IPS-18a (cell line): Measurements from ENCODE around the gene EIF2S3B.
"Not testable (repeated sequence)": the region's sequence is repeated elsewhere in the genome, so short reads cannot be mapped to it uniquely, and the experiment has no call there.

ENCODE experiments used
- H3K27ac ChIP-seq: one replicate; pipeline ENCODE4 v1.5.1; 2013; ENCODE audit warnings: low read length
- H3K27me3 ChIP-seq: one replicate; pipeline ENCODE4 v1.6.1; 2013; ENCODE audit warnings: mild to moderate bottlenecking, low read length; ENCODE audit not compliant: control insufficient read depth, insufficient read depth
- H3K36me3 ChIP-seq: one replicate; pipeline ENCODE4 v1.6.1; 2013; ENCODE audit warnings: low read depth, low read length; ENCODE audit not compliant: control insufficient read depth
- H3K4me1 ChIP-seq: one replicate; pipeline ENCODE4 v1.6.1; 2013; ENCODE audit warnings: low read depth, low read length; ENCODE audit not compliant: control insufficient read depth
- H3K4me3 ChIP-seq: one replicate; pipeline ENCODE4 v1.5.1; 2013; ENCODE audit warnings: low read length
- H3K9ac ChIP-seq: one replicate; pipeline ENCODE4 v1.6.1; 2013; ENCODE audit warnings: mild to moderate bottlenecking, low read length, moderate library complexity
- H3K9me3 ChIP-seq: one replicate; pipeline ENCODE4 v1.6.1; 2013; ENCODE audit warnings: low read depth, low read length; ENCODE audit not compliant: control insufficient read depth

EIF2S3B gene

GRCh38 chr12:10505620-10506019 lies at the start of gene EIF2S3B:
TSS of gene EIF2S3B (plus strand) at chr12:10505890. CDS start at chr12:10505903, 13 bp downstream.
- H3K4me3 ChIP-seq: no peak within 1 kb of the TSS
- no peaks in the 10 kb centered on the region for H3K27me3 ChIP-seq
- H3K9ac ChIP-seq: no peak within 1 kb of the TSS
- H3K27ac ChIP-seq: no peak within 1 kb of the TSS
- H3K4me1 ChIP-seq: no peaks in the 10 kb centered on the region
- H3K36me3 ChIP-seq: no peaks in the 10 kb centered on the region
- H3K9me3 ChIP-seq: no peaks in the 10 kb centered on the region

GRCh38 chr12:10456856-10457255 lies 48.8 kb upstream of the EIF2S3B start:
- Histone ChIP-seq H3K27ac (no peak overlapping the region), H3K36me3 (no peaks in the 10 kb centered on the region), H3K27me3 (no peaks in the 10 kb centered on the region), H3K4me1 (peaks cover 3% of the 10 kb centered on the region), H3K9ac (no peak overlapping the region), H3K4me3 (no peak overlapping the region), H3K9me3 (no peaks in the 10 kb centered on the region)

DNA sequence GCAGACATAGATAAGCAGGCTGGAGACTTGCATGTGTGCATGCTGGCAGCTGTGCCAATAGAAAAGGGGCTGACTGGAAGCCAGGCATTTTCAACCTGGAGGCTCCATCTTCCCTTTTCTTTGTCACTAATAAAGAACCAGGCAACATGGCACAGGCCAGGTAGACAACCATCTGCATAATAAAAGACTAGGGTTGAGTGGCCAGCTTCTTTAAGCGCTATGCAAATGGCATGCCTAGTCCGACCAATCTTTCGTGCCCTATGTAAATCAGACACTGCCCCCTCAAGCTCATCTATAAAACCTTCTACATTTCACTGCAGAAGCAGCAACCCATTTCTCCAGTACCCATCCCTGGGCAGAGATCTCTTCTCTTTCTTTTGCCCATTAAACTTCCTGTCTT lies 47.9 kb upstream of the EIF2S3B start:
- Histone ChIP-seq H3K4me1 (peaks cover 3% of the 10 kb centered on the region), H3K27me3 (no peaks in the 10 kb centered on the region), H3K27ac (no peak overlapping the region), H3K9ac (no peak overlapping the region), H3K9me3 (no peaks in the 10 kb centered on the region), H3K4me3 (no peak overlapping the region), H3K36me3 (no peaks in the 10 kb centered on the region)

DNA sequence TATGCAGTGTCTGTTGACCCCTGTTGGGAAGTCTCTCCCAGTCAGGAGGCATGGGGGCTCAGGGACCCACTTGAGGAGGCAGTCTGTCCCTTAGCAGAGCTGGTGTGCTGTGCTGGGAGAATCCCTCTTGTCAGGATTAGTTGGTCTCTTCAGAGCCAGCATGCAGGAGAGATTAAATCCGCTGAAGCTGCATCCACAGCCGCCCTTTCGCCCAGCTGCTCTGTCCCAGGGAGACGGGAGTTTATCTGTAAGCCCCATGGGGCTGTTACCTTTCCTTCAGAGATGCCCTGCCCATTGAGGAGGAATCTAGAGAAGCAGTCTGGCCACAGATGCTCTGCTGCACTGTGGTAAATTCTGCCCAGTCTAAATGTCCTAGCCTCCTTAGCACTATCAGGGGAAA lies 39.4 kb upstream of the EIF2S3B start:
- Histone ChIP-seq H3K4me1 (no peaks in the 10 kb centered on the region), H3K36me3 (no peaks in the 10 kb centered on the region), H3K9ac (no peak overlapping the region), H3K4me3 (no peak overlapping the region), H3K9me3 (no peaks in the 10 kb centered on the region), H3K27me3 (no peaks in the 10 kb centered on the region), H3K27ac (no peak overlapping the region)

- Histone ChIP-seq H3K27me3 (no peaks in the 10 kb centered on the region), H3K9me3 (no peaks in the 10 kb centered on the region)
Measured at GRCh38 chr12:10469701-10470100, 36.0 kb upstream of the EIF2S3B start.

DNA sequence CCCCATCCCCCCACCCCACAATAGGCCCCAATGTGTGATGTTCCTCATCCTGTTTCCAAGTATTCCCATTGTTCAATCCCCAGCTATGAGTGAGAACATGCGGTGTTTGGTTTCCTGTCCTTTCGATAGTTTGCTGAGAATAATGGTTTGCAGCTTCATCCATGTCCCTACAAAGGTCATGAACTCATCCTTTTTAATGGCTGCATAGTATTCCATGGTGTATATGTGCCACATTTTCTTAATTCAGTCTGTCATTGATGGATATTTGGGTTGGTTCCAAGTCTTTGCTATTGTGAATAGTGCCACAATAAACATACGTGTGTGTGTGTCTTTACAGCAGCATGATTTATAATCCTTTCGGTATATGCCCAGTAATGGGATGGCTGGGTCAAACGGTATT lies 32.9 kb upstream of the EIF2S3B start:
- H3K9ac ChIP-seq: not testable (repeated sequence)

More at GRCh38 chr12:10469701-10470100, 36.0 kb upstream of the EIF2S3B start:
- H3K9ac ChIP-seq: no peak overlapping the region
- H3K36me3 ChIP-seq: no peaks in the 10 kb centered on the region
- no peak overlapping the region for H3K27ac ChIP-seq
- no peak overlapping the region for H3K4me3 ChIP-seq
- H3K4me1 ChIP-seq: no peaks in the 10 kb centered on the region

GRCh38 chr12:10481901-10482300 lies 23.8 kb upstream of the EIF2S3B start:
- not testable (repeated sequence) for H3K27me3 ChIP-seq, H3K9me3 ChIP-seq, H3K9ac ChIP-seq, H3K4me1 ChIP-seq, H3K4me3 ChIP-seq, H3K27ac ChIP-seq, H3K36me3 ChIP-seq

More for the DNA sequence above, 32.9 kb upstream of the EIF2S3B start:
- H3K27ac ChIP-seq, H3K27me3 ChIP-seq, H3K4me3 ChIP-seq, H3K4me1 ChIP-seq, H3K9me3 ChIP-seq, H3K36me3 ChIP-seq: not testable (repeated sequence)

DNA sequence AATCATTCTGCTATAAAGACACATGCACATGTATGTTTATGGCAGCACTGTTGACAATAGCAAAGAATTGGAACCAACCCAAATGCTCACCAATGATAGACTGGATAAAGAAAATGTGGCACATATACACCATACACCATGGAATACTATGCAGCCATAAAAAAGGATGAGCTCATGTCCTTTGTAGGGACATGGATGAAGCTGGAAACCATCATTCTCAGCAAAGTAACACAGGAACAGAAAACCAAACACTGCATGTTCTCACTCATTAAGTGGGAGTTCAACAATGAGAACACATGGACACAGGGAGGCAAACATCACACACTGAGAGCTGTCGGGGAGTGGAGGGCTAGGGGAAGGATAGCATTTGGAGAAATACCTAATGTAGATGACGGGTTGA lies 18.4 kb upstream of the EIF2S3B start:
- not testable (repeated sequence) for H3K4me3 ChIP-seq, H3K9ac ChIP-seq, H3K36me3 ChIP-seq, H3K27me3 ChIP-seq, H3K9me3 ChIP-seq, H3K27ac ChIP-seq, H3K4me1 ChIP-seq

- H3K4me3 ChIP-seq: no peak overlapping the region
- no peak overlapping the region for H3K9ac ChIP-seq
- H3K4me1 ChIP-seq: no peaks in the 10 kb centered on the region
- H3K27me3 ChIP-seq: no peaks in the 10 kb centered on the region
- H3K9me3 ChIP-seq: no peaks in the 10 kb centered on the region
- no peaks in the 10 kb centered on the region for H3K36me3 ChIP-seq
- no peak overlapping the region for H3K27ac ChIP-seq
Measured at GRCh38 chr12:10491766-10492165, 13.9 kb upstream of the EIF2S3B start.

DNA sequence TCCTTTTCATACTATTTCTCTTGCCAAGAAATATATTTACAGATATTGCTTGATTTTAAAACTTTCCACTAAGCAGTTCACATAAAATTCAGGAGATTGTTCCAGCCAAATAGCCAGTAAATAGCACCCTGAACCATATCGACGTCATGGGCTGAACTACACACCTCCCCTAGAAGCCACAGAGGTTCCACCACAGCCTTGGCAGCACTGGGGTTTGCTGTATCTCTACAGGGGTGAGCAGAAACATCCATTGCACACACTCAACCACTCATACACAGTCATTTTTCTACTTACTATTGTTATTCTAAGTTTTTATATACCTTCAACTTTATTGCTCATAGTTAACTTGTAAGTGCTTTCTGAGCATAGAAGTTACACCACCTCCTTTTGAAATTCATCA lies 8.1 kb upstream of the EIF2S3B start:
- Histone ChIP-seq H3K36me3 (no peaks in the 10 kb centered on the region), H3K4me1 (no peaks in the 10 kb centered on the region), H3K9me3 (no peaks in the 10 kb centered on the region), H3K27ac (no peak overlapping the region), H3K4me3 (no peak overlapping the region), H3K9ac (no peak overlapping the region), H3K27me3 (no peaks in the 10 kb centered on the region)

DNA sequence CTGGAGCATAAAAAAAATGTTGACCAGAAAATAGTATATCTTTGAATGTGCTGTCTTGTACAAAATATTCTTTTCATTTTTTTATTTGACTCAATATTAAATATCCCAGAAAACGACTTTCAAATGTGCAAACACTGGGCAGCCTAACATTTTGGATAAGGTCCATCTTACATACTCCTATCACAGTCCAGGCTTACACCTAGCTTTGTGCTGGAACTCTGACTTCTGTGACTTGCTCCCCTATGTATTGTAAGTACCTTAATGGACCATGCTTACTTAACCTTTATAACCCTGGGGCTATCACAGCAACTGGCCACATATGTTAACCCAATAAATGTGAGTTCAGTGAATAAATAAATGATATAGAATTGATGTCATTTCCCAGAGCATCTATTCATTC lies 7.6 kb upstream of the EIF2S3B start:
- H3K27me3 ChIP-seq: no peaks in the 10 kb centered on the region
- H3K27ac ChIP-seq: no peak overlapping the region
- H3K36me3 ChIP-seq: no peaks in the 10 kb centered on the region
- no peaks in the 10 kb centered on the region for H3K9me3 ChIP-seq
- H3K4me1 ChIP-seq: no peaks in the 10 kb centered on the region
- no peak overlapping the region for H3K9ac ChIP-seq
- no peak overlapping the region for H3K4me3 ChIP-seq

DNA sequence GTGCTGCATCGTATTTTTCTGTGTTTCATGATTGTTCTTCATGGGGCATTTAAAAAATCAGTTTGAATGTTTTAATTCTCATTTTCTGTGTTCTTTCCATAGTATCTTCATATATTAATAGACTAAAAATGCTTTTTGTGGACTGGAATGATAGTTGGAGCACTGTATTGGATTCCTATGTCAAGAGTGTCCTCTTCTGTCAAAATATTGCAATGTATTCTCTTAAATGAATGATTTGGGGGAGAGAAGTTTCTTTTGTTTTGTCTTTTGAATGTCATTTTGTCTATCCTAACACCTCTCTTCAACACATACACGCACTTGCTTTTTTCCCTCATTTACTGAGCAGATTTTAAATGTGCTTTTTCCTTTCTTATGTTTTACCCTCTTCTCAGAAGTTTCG lies 4.7 kb upstream of the EIF2S3B start:
- no peaks in the 10 kb centered on the region for H3K27me3 ChIP-seq
- no peaks in the 10 kb centered on the region for H3K36me3 ChIP-seq
- H3K4me3 ChIP-seq: no peak overlapping the region
- no peak overlapping the region for H3K9ac ChIP-seq
- H3K27ac ChIP-seq: no peak overlapping the region
- no peaks in the 10 kb centered on the region for H3K4me1 ChIP-seq
- no peaks in the 10 kb centered on the region for H3K9me3 ChIP-seq
